HepG2 (cell line): Measurements from ENCODE around the gene ELFN1. TPM values are rescaled to one million over a fixed set of nuclear protein-coding genes. Genes with fewer than 3 reads are reported as not detected.

Experiments
- ATF7 ChIP-seq, 2 experiments: fragments of 450-650 bp in 1 of 2; sonication (generic) in 1 of 2; formaldehyde crosslinking in 1 of 2; IDR thresholded peaks; 2 replicates each; pipeline versions ENCODE4 v1.4.0 to v1.6.1; 2016 to 2020; ENCODE audit warnings: antibody characterized with exemption in 1 of 2, mild to moderate bottlenecking in 1 of 2, missing genetic modification reagents in 1 of 2
- CBX1 ChIP-seq: IDR thresholded peaks from one replicate; pipeline ENCODE4 v1.6.1; 2016; ENCODE audit warnings: antibody characterized with exemption, low read depth
- EEA1 ChIP-seq: sonication (generic); formaldehyde crosslinking; IDR thresholded peaks from 2 replicates; pipeline ENCODE4 v1.5.1; 2020; ENCODE audit warnings: mild to moderate bottlenecking, missing genetic modification reagents, borderline replicate concordance
- HNF4G ChIP-seq, 2 experiments: sonication (generic) in 1 of 2; formaldehyde crosslinking in 1 of 2; IDR thresholded peaks; 2 replicates each; pipeline versions ENCODE4 v1.4.0 to v1.6.1; 2011 to 2020; ENCODE audit warnings: borderline replicate concordance in 2 of 2, low read depth in 2 of 2, mild to moderate bottlenecking in 2 of 2, low read length in 1 of 2, missing genetic modification reagents in 1 of 2, moderate library complexity in 1 of 2
- HNRNPL ChIP-seq: fragments of 200-400 bp; formaldehyde crosslinking; IDR thresholded peaks from 2 replicates; pipeline ENCODE4 v1.6.1; 2017; ENCODE audit warnings: mild to moderate bottlenecking, low read depth, low read length
- MAZ ChIP-seq, 2 experiments: sonication (generic) in 1 of 2; formaldehyde crosslinking in 1 of 2; IDR thresholded peaks; 2 replicates each; pipeline versions ENCODE4 v1.5.0 to v1.6.1; 2012 to 2020; ENCODE audit warnings: low read depth in 2 of 2, mild to moderate bottlenecking in 2 of 2, borderline replicate concordance in 1 of 2, improper control_type of control experiment in 1 of 2, low read length in 1 of 2, missing genetic modification reagents in 1 of 2, moderate library complexity in 1 of 2
- MYC ChIP-seq: sonication (generic); formaldehyde crosslinking; IDR thresholded peaks from 2 replicates; pipeline ENCODE4 v1.9.0; 2021; ENCODE audit warnings: missing genetic modification reagents, borderline replicate concordance
- ZFAT ChIP-seq: sonication (generic); formaldehyde crosslinking; conservative IDR thresholded peaks from 2 replicates; pipeline ENCODE4 v1.8.1; 2023; ENCODE audit warnings: missing genetic modification reagents, inconsistent platforms
- ZNF138 ChIP-seq: sonication (generic); formaldehyde crosslinking; IDR thresholded peaks from 2 replicates; pipeline ENCODE4 v1.5.0; 2020; ENCODE audit warnings: mild to moderate bottlenecking, low read depth, missing genetic modification reagents
- ZNF776 ChIP-seq: sonication (generic); formaldehyde crosslinking; IDR thresholded peaks from 2 replicates; pipeline ENCODE4 v1.4.0; 2020; ENCODE audit warnings: mild to moderate bottlenecking, missing genetic modification reagents
- polyA plus RNA-seq, 8 experiments: library from polyadenylated mRNA; depleted of rRNA in 3 of 8; stranded (reverse) in 7 of 8; unstranded in 1 of 8; fragments of >200 nt; fragmentation: Illumina TruSeq in 4 of 8; extraction: Trizol in 4 of 8; gene quantifications; 2 replicates each; pipeline versions ENCODE4 v1.2.1 to v1.2.3, GENCODE V29; 2011 to 2016; ENCODE audit warnings: low read depth in 4 of 8, missing spikeins in 1 of 8, mixed read lengths in 1 of 8; ENCODE audit not compliant: insufficient read depth in 1 of 8
- total RNA-seq, 5 experiments: library from RNA; depleted of rRNA; stranded (reverse); fragments of >200 nt; fragmentation: Illumina TruSeq; extraction: Trizol; gene quantifications; 2 replicates each; pipeline ENCODE4 v1.2.3, GENCODE V29; 2016; ENCODE audit warnings: low read depth in 1 of 5
- TF ChIP-seq, protein P1 (sequence below): sonication (generic); formaldehyde crosslinking; IDR thresholded peaks from 2 replicates; pipeline ENCODE4 v1.9.0; 2022; ENCODE audit warnings: missing genetic modification reagents, mild to moderate bottlenecking, borderline replicate concordance
- TF ChIP-seq, protein P2 (sequence below): sonication (generic); formaldehyde crosslinking; IDR thresholded peaks from 2 replicates; pipeline ENCODE4 v1.5.1; 2020; ENCODE audit warnings: mild to moderate bottlenecking, moderate library complexity, missing genetic modification reagents
- TF ChIP-seq, protein P3 (sequence below): IDR thresholded peaks from 2 replicates; pipeline ENCODE4 v1.6.1; 2016
- TF ChIP-seq, protein P4 (sequence below): sonication (generic); formaldehyde crosslinking; IDR thresholded peaks from 2 replicates; pipeline ENCODE4 v1.4.0; 2020; ENCODE audit warnings: missing genetic modification reagents, borderline replicate concordance
- TF ChIP-seq, protein P5 (sequence below): sonication (generic); formaldehyde crosslinking; IDR thresholded peaks from 2 replicates; pipeline ENCODE4 v1.9.0; 2021; ENCODE audit warnings: missing genetic modification reagents, mild to moderate bottlenecking, borderline replicate concordance

Gene ELFN1
- total and polyA plus RNA-seq, 2 of the 13 experiments (the other 11 are each of a cell fraction or from before 2014, with no cell fraction given), result 0.13 to 0.18 TPM

DNA sequence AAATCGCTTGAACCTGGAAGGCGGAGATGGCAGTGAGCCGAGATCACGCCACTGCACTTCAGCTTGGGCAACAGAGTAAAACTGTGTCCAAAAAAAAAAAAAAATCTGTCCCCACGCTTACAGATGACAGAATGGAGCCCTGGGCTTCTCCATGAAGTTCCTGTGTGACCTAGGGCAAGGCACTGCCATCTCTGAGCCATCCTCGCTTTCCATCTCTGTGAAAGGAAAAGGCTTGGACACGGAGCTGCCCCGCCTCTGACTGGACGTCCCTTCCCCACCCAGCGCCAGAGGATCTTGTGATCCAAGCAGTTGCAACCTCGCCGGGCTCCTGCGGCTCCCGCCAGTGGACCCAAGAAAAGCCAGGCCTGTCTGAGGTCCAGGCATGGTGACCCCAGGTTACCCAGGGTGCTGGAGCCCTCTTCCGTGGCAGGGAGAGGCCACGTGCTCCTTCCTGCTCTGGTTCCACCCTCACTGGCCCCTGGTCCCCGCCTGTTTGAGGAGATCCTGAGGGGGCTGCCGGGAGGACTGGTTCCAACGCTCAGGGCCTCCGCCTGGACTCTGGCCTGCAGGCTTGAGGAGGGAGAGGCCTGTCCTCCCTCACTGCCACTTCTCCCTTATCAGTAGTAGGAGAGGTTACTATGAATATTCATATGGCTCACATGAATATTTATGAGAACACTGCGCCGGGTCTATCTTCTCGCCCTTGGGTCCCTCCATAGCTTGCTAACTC lies 25.6 kb upstream of the ELFN1 start (continued):
- TF ChIP-seq, protein P1, sequence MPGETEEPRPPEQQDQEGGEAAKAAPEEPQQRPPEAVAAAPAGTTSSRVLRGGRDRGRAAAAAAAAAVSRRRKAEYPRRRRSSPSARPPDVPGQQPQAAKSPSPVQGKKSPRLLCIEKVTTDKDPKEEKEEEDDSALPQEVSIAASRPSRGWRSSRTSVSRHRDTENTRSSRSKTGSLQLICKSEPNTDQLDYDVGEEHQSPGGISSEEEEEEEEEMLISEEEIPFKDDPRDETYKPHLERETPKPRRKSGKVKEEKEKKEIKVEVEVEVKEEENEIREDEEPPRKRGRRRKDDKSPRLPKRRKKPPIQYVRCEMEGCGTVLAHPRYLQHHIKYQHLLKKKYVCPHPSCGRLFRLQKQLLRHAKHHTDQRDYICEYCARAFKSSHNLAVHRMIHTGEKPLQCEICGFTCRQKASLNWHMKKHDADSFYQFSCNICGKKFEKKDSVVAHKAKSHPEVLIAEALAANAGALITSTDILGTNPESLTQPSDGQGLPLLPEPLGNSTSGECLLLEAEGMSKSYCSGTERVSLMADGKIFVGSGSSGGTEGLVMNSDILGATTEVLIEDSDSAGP (CRISPR knock-in tag), result peak; percentile 38; the same call in 1 of the 2 replicates
- TF ChIP-seq CBX1, result no peak
- no peak for TF ChIP-seq ZFAT
- TF ChIP-seq, protein P2, sequence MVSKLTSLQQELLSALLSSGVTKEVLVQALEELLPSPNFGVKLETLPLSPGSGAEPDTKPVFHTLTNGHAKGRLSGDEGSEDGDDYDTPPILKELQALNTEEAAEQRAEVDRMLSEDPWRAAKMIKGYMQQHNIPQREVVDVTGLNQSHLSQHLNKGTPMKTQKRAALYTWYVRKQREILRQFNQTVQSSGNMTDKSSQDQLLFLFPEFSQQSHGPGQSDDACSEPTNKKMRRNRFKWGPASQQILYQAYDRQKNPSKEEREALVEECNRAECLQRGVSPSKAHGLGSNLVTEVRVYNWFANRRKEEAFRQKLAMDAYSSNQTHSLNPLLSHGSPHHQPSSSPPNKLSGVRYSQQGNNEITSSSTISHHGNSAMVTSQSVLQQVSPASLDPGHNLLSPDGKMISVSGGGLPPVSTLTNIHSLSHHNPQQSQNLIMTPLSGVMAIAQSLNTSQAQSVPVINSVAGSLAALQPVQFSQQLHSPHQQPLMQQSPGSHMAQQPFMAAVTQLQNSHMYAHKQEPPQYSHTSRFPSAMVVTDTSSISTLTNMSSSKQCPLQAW (CRISPR knock-in tag), result no peak
- TF ChIP-seq EEA1 (CRISPR knock-in tag), result no peak
- TF ChIP-seq, protein P3, sequence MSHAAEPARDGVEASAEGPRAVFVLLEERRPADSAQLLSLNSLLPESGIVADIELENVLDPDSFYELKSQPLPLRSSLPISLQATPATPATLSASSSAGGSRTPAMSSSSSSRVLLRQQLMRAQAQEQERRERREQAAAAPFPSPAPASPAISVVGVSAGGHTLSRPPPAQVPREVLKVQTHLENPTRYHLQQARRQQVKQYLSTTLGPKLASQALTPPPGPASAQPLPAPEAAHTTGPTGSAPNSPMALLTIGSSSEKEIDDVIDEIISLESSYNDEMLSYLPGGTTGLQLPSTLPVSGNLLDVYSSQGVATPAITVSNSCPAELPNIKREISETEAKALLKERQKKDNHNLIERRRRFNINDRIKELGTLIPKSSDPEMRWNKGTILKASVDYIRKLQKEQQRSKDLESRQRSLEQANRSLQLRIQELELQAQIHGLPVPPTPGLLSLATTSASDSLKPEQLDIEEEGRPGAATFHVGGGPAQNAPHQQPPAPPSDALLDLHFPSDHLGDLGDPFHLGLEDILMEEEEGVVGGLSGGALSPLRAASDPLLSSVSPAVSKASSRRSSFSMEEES (CRISPR knock-in tag), result no peak
- TF ChIP-seq, protein P4, sequence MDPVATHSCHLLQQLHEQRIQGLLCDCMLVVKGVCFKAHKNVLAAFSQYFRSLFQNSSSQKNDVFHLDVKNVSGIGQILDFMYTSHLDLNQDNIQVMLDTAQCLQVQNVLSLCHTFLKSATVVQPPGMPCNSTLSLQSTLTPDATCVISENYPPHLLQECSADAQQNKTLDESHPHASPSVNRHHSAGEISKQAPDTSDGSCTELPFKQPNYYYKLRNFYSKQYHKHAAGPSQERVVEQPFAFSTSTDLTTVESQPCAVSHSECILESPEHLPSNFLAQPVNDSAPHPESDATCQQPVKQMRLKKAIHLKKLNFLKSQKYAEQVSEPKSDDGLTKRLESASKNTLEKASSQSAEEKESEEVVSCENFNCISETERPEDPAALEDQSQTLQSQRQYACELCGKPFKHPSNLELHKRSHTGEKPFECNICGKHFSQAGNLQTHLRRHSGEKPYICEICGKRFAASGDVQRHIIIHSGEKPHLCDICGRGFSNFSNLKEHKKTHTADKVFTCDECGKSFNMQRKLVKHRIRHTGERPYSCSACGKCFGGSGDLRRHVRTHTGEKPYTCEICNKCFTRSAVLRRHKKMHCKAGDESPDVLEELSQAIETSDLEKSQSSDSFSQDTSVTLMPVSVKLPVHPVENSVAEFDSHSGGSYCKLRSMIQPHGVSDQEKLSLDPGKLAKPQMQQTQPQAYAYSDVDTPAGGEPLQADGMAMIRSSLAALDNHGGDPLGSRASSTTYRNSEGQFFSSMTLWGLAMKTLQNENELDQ (CRISPR knock-in tag), result no peak
- TF ChIP-seq MYC (CRISPR knock-in tag), result peak; percentile 54; the same call in 1 of the 2 replicates
- TF ChIP-seq ZNF776 (CRISPR knock-in tag), result no peak
- no peak for TF ChIP-seq ZNF138 (CRISPR knock-in tag)
- no peak for TF ChIP-seq HNRNPL
- no peak for TF ChIP-seq MAZ (IDR thresholded peaks at IDR 0.05; ENCODE audit: borderline replicate concordance, low read depth, low read length)
- TF ChIP-seq MAZ (CRISPR knock-in tag; IDR thresholded peaks at IDR 0.05; ENCODE audit: low read depth), result no peak
- no peak for TF ChIP-seq ATF7 (IDR thresholded peaks at IDR 0.05)
- TF ChIP-seq ATF7 (CRISPR knock-in tag; IDR thresholded peaks at IDR 0.05), result no peak
- TF ChIP-seq, protein P5, sequence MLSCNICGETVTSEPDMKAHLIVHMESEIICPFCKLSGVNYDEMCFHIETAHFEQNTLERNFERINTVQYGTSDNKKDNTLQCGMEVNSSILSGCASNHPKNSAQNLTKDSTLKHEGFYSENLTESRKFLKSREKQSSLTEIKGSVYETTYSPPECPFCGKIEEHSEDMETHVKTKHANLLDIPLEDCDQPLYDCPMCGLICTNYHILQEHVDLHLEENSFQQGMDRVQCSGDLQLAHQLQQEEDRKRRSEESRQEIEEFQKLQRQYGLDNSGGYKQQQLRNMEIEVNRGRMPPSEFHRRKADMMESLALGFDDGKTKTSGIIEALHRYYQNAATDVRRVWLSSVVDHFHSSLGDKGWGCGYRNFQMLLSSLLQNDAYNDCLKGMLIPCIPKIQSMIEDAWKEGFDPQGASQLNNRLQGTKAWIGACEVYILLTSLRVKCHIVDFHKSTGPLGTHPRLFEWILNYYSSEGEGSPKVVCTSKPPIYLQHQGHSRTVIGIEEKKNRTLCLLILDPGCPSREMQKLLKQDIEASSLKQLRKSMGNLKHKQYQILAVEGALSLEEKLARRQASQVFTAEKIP, result no peak
- TF ChIP-seq HNF4G (IDR thresholded peaks at IDR 0.05; ENCODE audit: borderline replicate concordance, low read depth, low read length), result no peak; the same call in 1 of the 2 replicates
- no peak for TF ChIP-seq HNF4G (CRISPR knock-in tag; IDR thresholded peaks at IDR 0.05; ENCODE audit: borderline replicate concordance, low read depth)
